SK-N-SH treated with all-trans-retinoic acid at 6 μM for 48 hours (cell line): Measurements from ENCODE around the gene STAMBPL1.

Experiments used
- ATAC-seq: fragments of 200-7000 bp; cut with Tn5 transposase; 3 replicates; pipeline ENCODE4 v1.9.1; 2020; ENCODE audit warnings: mild to moderate bottlenecking, moderate library complexity
- ARNTL ChIP-seq: fragments of 450-650 bp; formaldehyde crosslinking; IDR thresholded peaks from 2 replicates; pipeline ENCODE4 v1.5.0; 2020; ENCODE audit warnings: low read depth, mild to moderate bottlenecking, moderate library complexity, borderline replicate concordance
- BACH2 ChIP-seq: fragments of 250-450 bp; sonication (Bioruptor Pico); IDR thresholded peaks from 2 replicates; pipeline ENCODE4 v1.9.0; 2021; ENCODE audit warnings: mild to moderate bottlenecking, borderline replicate concordance
- CSDC2 ChIP-seq: fragments of 250-450 bp; sonication (Bioruptor Pico); IDR thresholded peaks from 2 replicates; pipeline ENCODE4 v1.5.0; 2020; ENCODE audit warnings: mild to moderate bottlenecking, moderate library complexity
- ESRRG ChIP-seq: fragments of 250-450 bp; sonication (Bioruptor Pico); IDR thresholded peaks from 2 replicates; pipeline ENCODE4 v1.6.1; 2021; ENCODE audit warnings: mild to moderate bottlenecking
- GLIS3 ChIP-seq: fragments of 250-450 bp; sonication (Bioruptor Pico); IDR thresholded peaks from 2 replicates; pipeline ENCODE4 v1.5.0; 2020; ENCODE audit warnings: mild to moderate bottlenecking, moderate library complexity
- ISL1 ChIP-seq: fragments of 250-450 bp; sonication (Bioruptor Pico); IDR thresholded peaks from 2 replicates; pipeline ENCODE4 v2.1.2; 2022; ENCODE audit warnings: mild to moderate bottlenecking, moderate library complexity
- OSR1 ChIP-seq: fragments of 250-450 bp; sonication (Bioruptor Pico); IDR thresholded peaks from 2 replicates; pipeline ENCODE4 v1.8.0; 2022; ENCODE audit warnings: moderate library complexity, mild to moderate bottlenecking, inconsistent platforms
- RARB ChIP-seq: fragments of 250-450 bp; sonication (Bioruptor Pico); IDR thresholded peaks from 2 replicates; pipeline ENCODE4 v1.8.0; 2021; ENCODE audit warnings: mild to moderate bottlenecking, moderate library complexity
- SNAI2 ChIP-seq: fragments of 250-450 bp; sonication (Bioruptor Pico); IDR thresholded peaks from 2 replicates; pipeline ENCODE4 v1.5.0; 2020; ENCODE audit warnings: mild to moderate bottlenecking, moderate library complexity
- TCF4 ChIP-seq: fragments of 250-450 bp; sonication (Bioruptor Pico); IDR thresholded peaks from 2 replicates; pipeline ENCODE4 v1.8.0; 2021; ENCODE audit warnings: mild to moderate bottlenecking, moderate library complexity, borderline replicate concordance
- TOX ChIP-seq: fragments of 250-450 bp; sonication (Bioruptor Pico); IDR thresholded peaks from 2 replicates; pipeline ENCODE4 v1.8.0; 2021; ENCODE audit warnings: mild to moderate bottlenecking, moderate library complexity, borderline replicate concordance
- ZC3H10 ChIP-seq: fragments of 250-450 bp; sonication (Bioruptor Pico); IDR thresholded peaks from 2 replicates; pipeline ENCODE4 v1.5.1; 2021; ENCODE audit warnings: mild to moderate bottlenecking, moderate library complexity
- ZFP3 ChIP-seq: fragments of 250-450 bp; sonication (Bioruptor Pico); IDR thresholded peaks from 2 replicates; pipeline ENCODE4 v1.5.0; 2020; ENCODE audit warnings: mild to moderate bottlenecking, moderate library complexity
- ZNF565 ChIP-seq: fragments of 450-650 bp; formaldehyde crosslinking; conservative IDR thresholded peaks from 2 replicates; pipeline ENCODE4 v1.5.0; 2020; ENCODE audit warnings: low read depth, mild to moderate bottlenecking, moderate library complexity
- ZNF70 ChIP-seq: fragments of 450-650 bp; formaldehyde crosslinking; IDR thresholded peaks from 2 replicates; pipeline ENCODE4 v1.5.0; 2020; ENCODE audit warnings: mild to moderate bottlenecking, moderate library complexity
- ZNF8 ChIP-seq: fragments of 450-650 bp; formaldehyde crosslinking; IDR thresholded peaks from 2 replicates; pipeline ENCODE4 v1.5.0; 2020; ENCODE audit warnings: mild to moderate bottlenecking, moderate library complexity
- TF ChIP-seq, protein P1 (sequence below): fragments of 250-450 bp; sonication (Bioruptor Pico); IDR thresholded peaks from 2 replicates; pipeline ENCODE4 v1.5.1; 2020; ENCODE audit warnings: low read depth, mild to moderate bottlenecking, moderate library complexity
- TF ChIP-seq, protein P2 (sequence below): fragments of 250-450 bp; sonication (Bioruptor Pico); IDR thresholded peaks from 2 replicates; pipeline ENCODE4 v1.5.0; 2020; ENCODE audit warnings: mild to moderate bottlenecking, moderate library complexity
- TF ChIP-seq, protein P3 (sequence below): fragments of 250-450 bp; sonication (Bioruptor Pico); IDR thresholded peaks from 2 replicates; pipeline ENCODE4 v1.8.0; 2020; ENCODE audit warnings: mild to moderate bottlenecking, moderate library complexity, borderline replicate concordance

The STAMBPL1 gene

DNA sequence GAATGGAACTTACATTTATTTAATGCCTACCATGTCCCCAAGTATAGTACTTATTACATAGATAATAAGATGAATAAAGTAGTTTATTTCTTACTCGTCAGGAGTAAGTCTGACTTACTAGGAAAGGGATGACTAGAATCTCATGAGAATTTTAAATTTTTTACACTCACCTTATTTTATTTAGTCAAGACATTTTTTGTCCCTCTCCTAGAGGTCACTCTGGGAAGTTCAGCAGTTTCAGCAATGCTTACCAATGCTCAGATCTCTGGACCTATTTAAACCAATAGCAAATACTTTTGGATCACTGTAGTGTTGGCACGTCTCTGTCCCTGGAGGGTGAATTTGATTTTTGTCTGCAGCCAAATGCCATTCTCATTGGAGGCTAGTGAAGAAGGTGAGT, 83.3 kb downstream of the STAMBPL1 start:
- TF ChIP-seq ZNF565 (CRISPR knock-in tag): no peak
- no peak for TF ChIP-seq BACH2
- no peak for TF ChIP-seq ISL1 (CRISPR knock-in tag)
- no peak for TF ChIP-seq TOX (CRISPR knock-in tag)
- no peak for ATAC-seq

DNA sequence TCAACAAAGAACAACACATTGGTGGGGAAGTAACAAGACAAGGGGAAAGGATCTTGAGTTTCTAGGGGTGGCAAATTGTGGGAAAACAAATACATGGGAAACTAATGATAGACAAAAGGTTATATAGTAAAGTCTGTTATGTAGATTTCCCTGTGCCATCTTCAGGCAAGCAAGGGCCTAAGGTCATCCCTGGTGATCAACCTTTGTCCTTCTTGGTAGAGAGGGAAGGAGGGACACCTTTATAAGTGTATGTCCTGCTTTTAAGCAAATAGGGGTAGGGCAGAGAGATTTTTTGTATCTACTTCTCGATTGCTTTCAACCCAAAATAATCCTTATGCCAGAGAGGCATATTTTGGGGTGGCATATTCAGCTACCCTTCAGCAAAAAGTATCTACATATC, 84.3 kb downstream of the STAMBPL1 start:
- no peak for ATAC-seq
- TF ChIP-seq ZFP3 (no peak), TOX (CRISPR knock-in tag) (no peak), ESRRG (CRISPR knock-in tag) (no peak), ZNF70 (CRISPR knock-in tag) (no peak), TCF4 (CRISPR knock-in tag) (no peak)
- TF ChIP-seq, protein P1, sequence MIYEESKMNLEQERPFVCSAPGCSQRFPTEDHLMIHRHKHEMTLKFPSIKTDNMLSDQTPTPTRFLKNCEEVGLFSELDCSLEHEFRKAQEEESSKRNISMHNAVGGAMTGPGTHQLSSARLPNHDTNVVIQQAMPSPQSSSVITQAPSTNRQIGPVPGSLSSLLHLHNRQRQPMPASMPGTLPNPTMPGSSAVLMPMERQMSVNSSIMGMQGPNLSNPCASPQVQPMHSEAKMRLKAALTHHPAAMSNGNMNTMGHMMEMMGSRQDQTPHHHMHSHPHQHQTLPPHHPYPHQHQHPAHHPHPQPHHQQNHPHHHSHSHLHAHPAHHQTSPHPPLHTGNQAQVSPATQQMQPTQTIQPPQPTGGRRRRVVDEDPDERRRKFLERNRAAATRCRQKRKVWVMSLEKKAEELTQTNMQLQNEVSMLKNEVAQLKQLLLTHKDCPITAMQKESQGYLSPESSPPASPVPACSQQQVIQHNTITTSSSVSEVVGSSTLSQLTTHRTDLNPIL: no peak
- TF ChIP-seq, protein P2, sequence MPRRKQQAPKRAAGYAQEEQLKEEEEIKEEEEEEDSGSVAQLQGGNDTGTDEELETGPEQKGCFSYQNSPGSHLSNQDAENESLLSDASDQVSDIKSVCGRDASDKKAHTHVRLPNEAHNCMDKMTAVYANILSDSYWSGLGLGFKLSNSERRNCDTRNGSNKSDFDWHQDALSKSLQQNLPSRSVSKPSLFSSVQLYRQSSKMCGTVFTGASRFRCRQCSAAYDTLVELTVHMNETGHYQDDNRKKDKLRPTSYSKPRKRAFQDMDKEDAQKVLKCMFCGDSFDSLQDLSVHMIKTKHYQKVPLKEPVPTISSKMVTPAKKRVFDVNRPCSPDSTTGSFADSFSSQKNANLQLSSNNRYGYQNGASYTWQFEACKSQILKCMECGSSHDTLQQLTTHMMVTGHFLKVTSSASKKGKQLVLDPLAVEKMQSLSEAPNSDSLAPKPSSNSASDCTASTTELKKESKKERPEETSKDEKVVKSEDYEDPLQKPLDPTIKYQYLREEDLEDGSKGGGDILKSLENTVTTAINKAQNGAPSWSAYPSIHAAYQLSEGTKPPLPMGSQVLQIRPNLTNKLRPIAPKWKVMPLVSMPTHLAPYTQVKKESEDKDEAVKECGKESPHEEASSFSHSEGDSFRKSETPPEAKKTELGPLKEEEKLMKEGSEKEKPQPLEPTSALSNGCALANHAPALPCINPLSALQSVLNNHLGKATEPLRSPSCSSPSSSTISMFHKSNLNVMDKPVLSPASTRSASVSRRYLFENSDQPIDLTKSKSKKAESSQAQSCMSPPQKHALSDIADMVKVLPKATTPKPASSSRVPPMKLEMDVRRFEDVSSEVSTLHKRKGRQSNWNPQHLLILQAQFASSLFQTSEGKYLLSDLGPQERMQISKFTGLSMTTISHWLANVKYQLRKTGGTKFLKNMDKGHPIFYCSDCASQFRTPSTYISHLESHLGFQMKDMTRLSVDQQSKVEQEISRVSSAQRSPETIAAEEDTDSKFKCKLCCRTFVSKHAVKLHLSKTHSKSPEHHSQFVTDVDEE (CRISPR knock-in tag): no peak
- TF ChIP-seq, protein P3, sequence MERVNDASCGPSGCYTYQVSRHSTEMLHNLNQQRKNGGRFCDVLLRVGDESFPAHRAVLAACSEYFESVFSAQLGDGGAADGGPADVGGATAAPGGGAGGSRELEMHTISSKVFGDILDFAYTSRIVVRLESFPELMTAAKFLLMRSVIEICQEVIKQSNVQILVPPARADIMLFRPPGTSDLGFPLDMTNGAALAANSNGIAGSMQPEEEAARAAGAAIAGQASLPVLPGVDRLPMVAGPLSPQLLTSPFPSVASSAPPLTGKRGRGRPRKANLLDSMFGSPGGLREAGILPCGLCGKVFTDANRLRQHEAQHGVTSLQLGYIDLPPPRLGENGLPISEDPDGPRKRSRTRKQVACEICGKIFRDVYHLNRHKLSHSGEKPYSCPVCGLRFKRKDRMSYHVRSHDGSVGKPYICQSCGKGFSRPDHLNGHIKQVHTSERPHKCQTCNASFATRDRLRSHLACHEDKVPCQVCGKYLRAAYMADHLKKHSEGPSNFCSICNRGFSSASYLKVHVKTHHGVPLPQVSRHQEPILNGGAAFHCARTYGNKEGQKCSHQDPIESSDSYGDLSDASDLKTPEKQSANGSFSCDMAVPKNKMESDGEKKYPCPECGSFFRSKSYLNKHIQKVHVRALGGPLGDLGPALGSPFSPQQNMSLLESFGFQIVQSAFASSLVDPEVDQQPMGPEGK: no peak
- TF ChIP-seq, all 23 proteins: peak for 0

DNA sequence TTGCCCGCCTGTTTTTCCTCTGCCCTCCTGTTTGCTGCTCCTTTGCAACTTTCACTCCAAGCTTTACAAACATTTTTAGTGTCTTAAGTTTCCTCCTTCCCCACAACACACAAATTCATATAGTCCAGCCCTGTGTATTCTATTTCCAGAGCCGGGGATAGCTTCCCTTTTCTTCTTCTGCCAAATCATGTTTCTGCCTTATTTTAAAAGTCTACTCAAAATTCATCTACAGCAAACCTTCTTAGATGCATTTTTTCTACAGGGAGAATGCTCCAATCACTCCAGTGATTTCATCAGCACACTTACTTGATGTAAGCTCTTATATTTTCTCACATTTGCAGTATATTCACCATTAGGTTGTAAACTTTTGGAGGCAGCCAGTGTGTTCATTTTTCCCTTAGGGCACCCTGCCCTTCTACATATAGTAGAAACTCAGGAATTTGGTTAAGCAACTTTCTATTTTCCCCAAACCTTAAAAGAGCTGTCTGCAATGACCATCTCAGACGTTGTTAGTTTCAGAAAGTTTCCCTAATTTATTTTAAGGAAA, 84.9 kb downstream of the STAMBPL1 start:
- ATAC-seq: no peak
- TF ChIP-seq CSDC2 (CRISPR knock-in tag) (no peak), ZC3H10 (no peak), OSR1 (CRISPR knock-in tag) (no peak), ARNTL (CRISPR knock-in tag) (no peak), ZFP3 (no peak), TCF4 (CRISPR knock-in tag) (no peak), SNAI2 (CRISPR knock-in tag) (no peak), RARB (no peak), ZNF8 (CRISPR knock-in tag) (no peak)
- TF ChIP-seq, protein P1: no peak

DNA sequence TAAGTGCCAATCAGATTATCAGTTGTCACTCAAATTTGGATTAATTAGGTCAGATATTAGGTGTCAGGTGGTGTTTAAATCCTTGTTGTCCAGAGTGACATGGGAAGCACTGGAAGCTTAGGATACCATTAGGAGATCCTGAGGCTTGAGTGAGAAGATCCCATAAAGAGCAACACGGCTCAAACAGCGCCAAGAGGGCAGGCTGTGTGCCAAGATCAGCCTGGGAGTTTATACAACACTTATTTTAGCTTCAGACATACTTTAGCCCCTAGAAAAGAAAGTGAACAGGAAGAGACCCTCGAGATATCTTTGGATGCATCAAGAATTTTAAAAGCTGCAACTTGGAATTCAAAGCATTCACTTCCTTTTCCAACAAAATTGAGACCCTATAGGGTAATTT, 86.8 kb downstream of the STAMBPL1 start:
- ATAC-seq: no peak
- TF ChIP-seq ISL1 (CRISPR knock-in tag): 0 out of 2 replicates have a peak, but pooled peaks have one; percentile 14
- no peak for TF ChIP-seq RARB
- TF ChIP-seq, all 23 proteins: peak for 1

DNA sequence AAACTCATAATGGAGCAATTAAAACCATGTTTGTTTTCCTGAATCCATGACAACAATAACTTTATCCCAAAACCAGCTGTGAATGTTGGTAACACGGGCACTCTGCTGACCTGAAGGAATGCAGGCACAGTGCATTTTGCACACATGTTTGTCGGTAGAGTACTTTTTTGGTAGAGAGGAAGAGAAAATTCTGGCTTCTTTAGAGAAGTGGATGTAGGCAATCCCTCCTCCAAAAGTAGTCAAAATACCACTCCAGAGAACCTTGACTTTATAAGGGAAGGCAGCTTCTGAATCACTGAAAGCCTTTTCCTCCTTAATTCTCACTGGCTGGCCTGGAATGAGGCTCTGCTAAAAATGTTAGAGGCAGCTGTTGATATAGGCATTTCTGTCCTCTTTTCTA, 88.3 kb downstream of the STAMBPL1 start:
- no peak; the same call in 2 of the 3 replicates for ATAC-seq
- TF ChIP-seq, protein P1: no peak
- TF ChIP-seq CSDC2 (CRISPR knock-in tag): no peak
- no peak for TF ChIP-seq ZFP3
- TF ChIP-seq GLIS3 (CRISPR knock-in tag): no peak
- TF ChIP-seq TCF4 (CRISPR knock-in tag): no peak
- no peak for TF ChIP-seq TOX (CRISPR knock-in tag)
